GM21786 (cell line): Measurements from ENCODE around the gene ABCG1.

ENCODE experiments used
- ATAC-seq: cut with Tn5 transposase; IDR thresholded peaks from one replicate; pipeline ENCODE4 v1.9.1; 2021; ENCODE audit not compliant: unreplicated experiment

The ABCG1 gene

GRCh38 chr21:42191696-42192595 is 27.0 kb upstream of the ABCG1 start:
- no peak for ATAC-seq

- ATAC-seq = no peak
Measured at GRCh38 chr21:42193131-42193671, 25.7 kb upstream of the ABCG1 start.

- ATAC-seq = no peak
Measured at GRCh38 chr21:42193721-42194120, 25.2 kb upstream of the ABCG1 start.

- no peak for ATAC-seq
Measured at GRCh38 chr21:42194863-42195262, 24.1 kb upstream of the ABCG1 start.

GRCh38 chr21:42195378-42196031 is 23.4 kb upstream of the ABCG1 start:
- ATAC-seq = no peak

GRCh38 chr21:42198929-42199867 is 19.7 kb upstream of the ABCG1 start:
- no peak for ATAC-seq

- no peak for ATAC-seq
Measured at GRCh38 chr21:42199868-42200463, 19.0 kb upstream of the ABCG1 start.

GRCh38 chr21:42200906-42201614 is 17.9 kb upstream of the ABCG1 start:
- ATAC-seq = no peak

GRCh38 chr21:42201615-42202161 is 17.3 kb upstream of the ABCG1 start:
- no peak for ATAC-seq

- no peak for ATAC-seq
Measured at GRCh38 chr21:42202321-42202720, 16.6 kb upstream of the ABCG1 start.

GRCh38 chr21:42203321-42203720 is 15.6 kb upstream of the ABCG1 start:
- no peak for ATAC-seq

- no peak for ATAC-seq
Measured at GRCh38 chr21:42203936-42204335, 15.0 kb upstream of the ABCG1 start.

- no peak for ATAC-seq
Measured at GRCh38 chr21:42207426-42207825, 11.5 kb upstream of the ABCG1 start.

GRCh38 chr21:42208036-42208435 is 10.9 kb upstream of the ABCG1 start:
- no peak for ATAC-seq

- no peak for ATAC-seq
Measured at GRCh38 chr21:42208801-42209490, 10.0 kb upstream of the ABCG1 start.

- no peak for ATAC-seq
Measured at GRCh38 chr21:42209801-42210479, 9.0 kb upstream of the ABCG1 start.

- ATAC-seq = no peak
Measured at GRCh38 chr21:42212266-42212665, 6.7 kb upstream of the ABCG1 start.

GRCh38 chr21:42213082-42213774 is 5.7 kb upstream of the ABCG1 start:
- no peak for ATAC-seq
